SHP77 (cell line): ENCODE results near the gene KHDC1L.
"Not testable (repeated sequence)": the region's sequence is repeated elsewhere in the genome, so short reads cannot be mapped to it uniquely, and the experiment has no call there.

Experiments
- DNase-seq, 2 experiments: peaks; one replicate each; lab custom pipeline; 2025; lab: John Stamatoyannopoulos, UW

The KHDC1L gene

GRCh38 chr6:73204252-73204651 is 21.0 kb downstream of the KHDC1L start:
- DNase-seq, result no peak

GRCh38 chr6:73203098-73203497 is 22.2 kb downstream of the KHDC1L start:
- no peak for DNase-seq

GRCh38 chr6:73200735-73201134 is 24.6 kb downstream of the KHDC1L start:
- DNase-seq, result no peak

- no peak for DNase-seq
Measured at GRCh38 chr6:73200247-73200646, 25.0 kb downstream of the KHDC1L start.

GRCh38 chr6:73194744-73195143 is 30.6 kb downstream of the KHDC1L start:
- DNase-seq, result no peak

- DNase-seq, result not testable (repeated sequence)
Measured at GRCh38 chr6:73193302-73193701, 32.0 kb downstream of the KHDC1L start.

- DNase-seq, result no peak
Measured at GRCh38 chr6:73182021-73182607, 43.2 kb downstream of the KHDC1L start.

GRCh38 chr6:73180763-73181619 is 44.3 kb downstream of the KHDC1L start:
- peak; percentile 45 to 49 for DNase-seq

- DNase-seq, result no peak
Measured at GRCh38 chr6:73180076-73180738, 45.1 kb downstream of the KHDC1L start.

GRCh38 chr6:73177221-73177944 is 47.9 kb downstream of the KHDC1L start:
- no peak for DNase-seq

GRCh38 chr6:73176057-73176456 is 49.2 kb downstream of the KHDC1L start:
- DNase-seq, result no peak

- no peak for DNase-seq
Measured at GRCh38 chr6:73174646-73175045, 50.6 kb downstream of the KHDC1L start.
